GM18870 (cell line): Measurements from ENCODE around the gene ZCCHC7.
"Not testable (repeated sequence)": the region's sequence is repeated elsewhere in the genome, so short reads cannot be mapped to it uniquely, and the experiment has no call there.

Source experiments
- ATAC-seq: cut with Tn5 transposase; IDR thresholded peaks from one replicate; pipeline ENCODE4 v1.9.1; 2021; ENCODE audit warnings: moderate library complexity; ENCODE audit not compliant: unreplicated experiment

The ZCCHC7 gene

DNA sequence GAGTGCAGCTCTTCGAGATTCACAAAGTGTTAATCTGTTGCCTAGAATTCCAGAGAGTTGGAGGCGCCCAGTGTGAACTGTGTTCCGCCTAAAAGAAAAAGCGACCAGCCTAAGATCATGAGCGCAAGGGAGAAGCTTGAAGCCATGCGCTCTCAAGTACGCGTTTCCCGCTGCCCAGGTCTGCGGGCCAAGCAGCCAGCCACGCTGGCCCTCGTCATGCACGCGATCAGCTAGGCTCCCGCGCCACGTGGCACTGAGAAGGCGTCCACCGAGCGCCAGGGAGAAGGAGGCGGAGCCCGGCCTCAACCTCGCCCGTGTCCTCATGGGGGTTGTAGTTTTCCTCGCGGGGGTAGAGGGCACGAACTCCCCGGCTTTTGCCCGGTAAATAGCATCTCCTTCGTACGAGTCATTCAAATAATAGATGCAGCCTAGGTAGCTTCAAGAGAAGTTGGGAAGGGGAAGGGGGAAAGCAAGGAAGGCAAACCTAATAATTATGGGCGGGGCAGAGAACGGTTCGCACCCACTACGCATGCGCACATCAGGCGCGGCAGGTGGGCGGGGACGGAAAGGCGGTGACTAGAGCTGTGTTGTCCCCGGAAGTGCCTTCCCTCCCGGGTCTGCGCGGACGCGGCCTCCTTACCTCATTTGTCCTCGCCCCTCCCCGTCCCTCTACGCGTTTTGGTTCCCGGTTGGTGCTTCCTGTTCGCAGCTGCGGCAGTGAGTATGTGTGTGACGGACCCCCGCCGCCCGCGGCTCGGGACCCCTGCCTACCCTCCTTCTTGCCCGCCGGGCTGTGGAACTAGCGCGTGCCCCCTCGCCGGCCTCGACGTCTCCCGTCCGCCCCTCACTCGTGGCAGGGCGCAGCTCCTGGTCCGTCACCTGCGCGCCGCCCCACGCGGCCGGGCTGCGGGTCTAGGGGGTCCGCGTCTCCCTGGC, at the start of gene ZCCHC7:
ZCCHC7 (plus strand) TSS at position 668 of the 936 bp plus-strand sequence.
- ATAC-seq: peak; percentile 84

DNA sequence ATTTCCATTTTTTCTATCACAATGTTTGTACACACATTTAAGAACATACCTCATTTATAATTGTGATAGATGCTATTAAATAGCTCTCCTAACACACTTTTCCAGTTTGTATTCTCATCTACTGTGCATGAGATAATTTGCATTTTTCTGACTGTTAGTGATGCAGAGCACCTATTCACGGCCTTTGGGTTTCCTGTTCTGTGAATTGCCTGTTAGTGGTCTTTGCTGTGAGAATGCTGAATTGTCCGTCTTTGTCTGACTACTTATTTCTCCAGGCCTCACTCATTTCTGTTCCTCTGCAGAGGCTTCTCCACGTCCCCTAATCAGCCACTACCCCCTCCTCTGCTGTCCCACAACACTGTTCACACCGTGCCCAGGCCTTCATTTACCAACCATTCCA, 45.6 kb upstream of the ZCCHC7 start:
- not testable (repeated sequence) for ATAC-seq

DNA sequence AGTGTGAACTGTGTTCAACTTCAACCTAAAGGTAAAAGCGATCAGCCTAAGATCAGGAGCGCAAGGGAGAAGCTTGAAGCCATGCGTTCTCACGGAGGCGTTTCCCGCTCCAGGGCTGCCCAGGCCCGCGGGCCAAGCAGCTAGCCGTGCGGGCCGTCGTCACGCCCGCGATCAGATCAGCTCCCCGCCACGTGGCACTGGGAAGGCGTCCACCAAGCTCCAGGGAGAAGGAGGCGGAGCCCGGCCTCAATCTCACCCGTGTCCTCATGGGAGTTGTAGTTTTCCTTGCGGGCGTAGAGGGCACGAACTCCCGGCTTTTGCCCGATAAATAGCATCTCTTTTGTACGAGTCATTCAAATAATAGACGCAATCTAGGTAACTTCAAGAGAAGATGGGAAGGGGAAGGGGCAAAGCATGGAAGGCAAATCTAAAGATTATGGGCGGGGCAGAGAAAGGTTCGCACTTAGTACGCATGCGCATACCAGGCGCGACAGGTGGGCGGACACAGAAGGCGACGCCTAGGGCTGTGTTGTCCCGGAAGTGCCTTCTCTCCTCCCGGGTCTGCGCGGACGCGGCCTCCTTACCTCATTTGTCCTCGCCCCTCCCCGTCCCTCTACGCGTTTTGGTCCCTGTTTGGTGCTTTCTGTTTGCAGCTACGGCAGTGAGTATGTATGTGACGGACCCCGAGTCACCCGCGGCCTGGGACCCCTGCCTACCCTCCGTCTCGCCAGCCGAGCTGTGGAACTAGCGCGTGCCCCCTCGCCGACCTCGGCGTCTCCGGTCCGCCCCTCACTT, 40.8 kb upstream of the ZCCHC7 start:
- ATAC-seq: peak; percentile 64

DNA sequence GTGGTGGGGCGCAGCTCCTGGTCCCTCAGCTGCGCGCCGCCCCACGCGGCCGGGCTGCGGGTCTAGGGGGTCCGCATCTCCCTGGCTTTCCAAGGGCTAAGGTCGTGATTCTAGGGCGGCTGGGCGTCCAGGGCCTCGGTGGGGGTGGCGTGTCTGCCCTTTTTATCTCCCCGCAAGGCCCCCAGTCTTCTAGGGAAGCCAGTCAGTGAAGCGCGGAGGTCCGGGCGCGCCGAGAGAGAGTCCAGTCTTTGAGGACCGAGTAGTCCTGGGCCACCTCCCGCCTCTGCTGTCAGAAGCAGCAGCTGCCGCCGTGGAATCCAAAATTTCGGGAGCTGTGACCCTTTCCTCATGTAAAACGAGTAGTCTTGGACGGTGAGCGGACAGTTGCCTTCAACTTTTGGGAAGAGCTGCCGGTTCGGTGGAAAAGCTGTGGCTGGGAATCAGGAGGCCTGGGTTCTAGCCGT, 40.2 kb upstream of the ZCCHC7 start:
- not testable (repeated sequence) for ATAC-seq

DNA sequence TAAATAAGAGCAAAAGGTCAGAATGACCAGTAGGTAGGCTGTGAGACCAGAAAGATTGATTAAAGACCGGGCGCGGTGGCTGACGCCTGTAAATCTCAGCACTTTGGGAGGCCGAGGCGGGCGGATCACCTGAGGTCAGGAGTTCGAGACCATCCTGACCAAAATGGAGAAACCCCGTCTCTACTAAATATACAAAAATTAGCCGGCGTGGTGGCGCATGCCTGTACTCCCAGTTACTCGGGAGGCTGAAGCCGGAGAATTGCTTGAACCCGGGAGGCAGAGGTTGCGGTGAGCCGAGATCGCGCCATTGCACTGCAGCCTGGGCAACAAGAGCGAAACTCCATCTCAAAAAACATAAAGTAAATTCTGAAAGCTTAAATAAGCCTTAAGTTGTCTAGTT, 38.9 kb upstream of the ZCCHC7 start:
- ATAC-seq: not testable (repeated sequence)

DNA sequence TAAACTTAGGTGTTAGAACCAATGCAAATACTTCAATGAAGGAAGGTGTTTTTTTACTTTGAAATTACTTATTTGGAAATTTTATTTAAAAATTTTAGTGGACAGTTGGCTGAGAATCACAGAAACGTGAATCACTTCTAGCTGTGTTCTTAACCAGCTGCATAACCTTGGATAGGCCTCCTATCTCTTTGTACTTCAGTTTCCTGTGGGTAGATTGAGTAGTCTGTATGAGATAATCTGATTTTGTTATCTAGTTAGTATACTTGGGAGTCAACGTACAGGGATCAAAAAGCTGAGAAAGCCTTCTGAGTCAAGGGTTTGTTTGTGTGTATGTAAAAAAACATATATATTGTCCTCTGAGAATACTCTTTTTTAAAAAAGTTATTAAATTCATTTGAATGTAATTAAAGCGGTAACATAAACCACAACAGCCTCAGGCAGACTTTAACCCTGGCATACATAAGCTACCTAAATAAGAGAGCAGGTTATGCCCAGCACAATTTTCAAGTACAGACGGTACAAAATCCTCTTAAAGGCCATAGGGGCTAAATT, 38.1 kb upstream of the ZCCHC7 start:
- no peak for ATAC-seq

DNA sequence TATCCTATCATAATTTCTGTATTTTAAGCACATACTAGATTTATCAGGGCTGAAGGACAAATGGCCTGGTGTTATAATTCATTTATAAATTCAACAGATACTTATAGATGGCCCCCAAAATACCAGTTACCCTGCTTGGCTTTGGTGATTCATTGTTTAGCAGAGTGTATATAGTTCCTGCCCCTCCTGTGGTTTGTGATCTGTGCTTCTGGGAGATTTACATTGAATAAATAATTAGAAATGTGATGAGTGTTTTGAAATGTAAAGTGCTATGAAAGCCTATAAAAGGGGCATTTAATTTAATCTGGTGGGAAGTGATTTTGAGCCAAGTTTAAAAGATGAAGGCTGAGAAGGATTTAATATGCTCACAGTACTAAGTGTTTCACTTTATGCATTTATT, 36.7 kb upstream of the ZCCHC7 start:
- no peak for ATAC-seq

DNA sequence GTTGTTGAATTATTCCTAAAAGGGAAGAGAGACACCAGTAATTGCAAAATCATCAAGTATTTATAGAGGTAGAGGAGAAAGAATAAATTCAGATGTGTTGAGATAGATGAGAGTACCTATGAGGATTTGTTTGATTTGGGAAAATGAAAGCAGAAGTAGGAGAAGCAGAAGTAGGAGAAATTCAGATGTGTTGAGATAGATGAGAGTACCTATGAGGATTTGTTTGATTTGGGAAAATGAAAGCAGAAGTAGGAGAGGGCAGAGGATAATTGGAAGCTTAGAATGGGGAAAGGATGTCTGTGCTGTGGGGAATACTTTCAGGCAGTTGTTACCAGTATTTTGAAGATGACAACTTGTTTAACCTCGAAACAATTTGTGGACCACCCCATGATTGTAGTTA, 35.1 kb upstream of the ZCCHC7 start:
- no peak for ATAC-seq

DNA sequence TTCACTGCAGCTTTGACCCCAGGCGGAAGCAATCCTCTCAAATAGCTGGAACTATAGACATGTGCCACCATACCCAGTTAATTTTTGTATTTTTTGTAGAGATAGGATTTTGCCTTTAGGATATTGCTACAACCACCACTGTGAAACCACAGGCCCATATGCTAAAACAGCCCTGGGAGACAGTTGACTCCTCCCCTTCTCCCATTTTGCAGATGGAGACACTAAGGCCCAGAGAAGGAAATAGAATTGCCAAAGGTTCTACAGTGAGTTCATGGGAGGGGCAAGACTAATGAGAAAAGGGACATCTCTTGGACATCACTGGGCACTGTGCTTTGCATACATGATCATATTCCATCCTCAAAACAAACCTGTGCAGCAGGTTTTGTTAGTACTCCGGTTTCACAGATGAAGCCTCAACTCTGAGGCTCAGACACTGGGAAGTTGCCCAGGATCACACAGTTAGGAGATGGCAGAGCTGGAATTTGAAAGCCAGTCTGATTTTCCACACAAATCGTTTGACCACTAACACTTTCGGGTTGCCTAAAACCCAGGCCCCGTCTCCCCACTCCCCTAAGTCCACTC, 27.6 kb upstream of the ZCCHC7 start:
- not testable (repeated sequence) for ATAC-seq

DNA sequence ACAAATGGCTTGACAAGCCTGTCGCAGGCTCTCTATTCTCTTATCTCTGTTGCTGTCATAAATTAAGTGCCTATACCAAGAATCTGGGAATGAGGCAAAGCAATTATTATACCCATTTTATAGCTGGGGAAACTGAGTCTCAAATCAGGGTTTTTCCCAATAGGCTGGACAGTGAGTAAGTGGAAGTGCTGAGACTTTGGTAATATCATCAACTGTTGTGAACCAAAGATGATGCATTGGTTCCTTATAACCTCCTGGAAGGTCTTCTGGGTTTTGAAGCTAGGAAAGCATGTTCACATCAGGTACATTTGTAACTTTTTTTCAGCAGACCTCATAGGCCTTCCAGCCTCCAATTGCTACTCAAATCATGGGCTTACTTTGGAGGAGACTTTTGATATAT, 25.6 kb upstream of the ZCCHC7 start:
- no peak for ATAC-seq

DNA sequence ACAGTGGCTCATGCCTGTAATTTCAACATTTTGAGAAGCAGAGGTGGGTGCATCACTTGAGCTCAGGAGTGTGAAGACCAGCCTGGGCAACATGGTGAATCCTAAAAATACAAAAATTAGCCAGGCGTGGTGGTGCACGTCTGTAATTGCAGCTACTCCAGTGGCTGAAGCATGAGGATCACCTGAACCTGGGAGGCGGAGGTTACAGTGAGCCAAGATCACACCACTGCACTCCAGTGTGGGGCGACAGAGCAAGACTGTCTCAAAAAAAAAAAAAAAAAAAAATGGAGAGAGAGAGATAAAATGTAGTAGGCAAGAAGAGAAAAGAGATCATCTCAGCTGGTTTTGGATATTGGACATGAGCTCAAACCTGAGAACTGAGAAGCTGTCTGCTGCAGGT, 23.7 kb upstream of the ZCCHC7 start:
- ATAC-seq: no peak

DNA sequence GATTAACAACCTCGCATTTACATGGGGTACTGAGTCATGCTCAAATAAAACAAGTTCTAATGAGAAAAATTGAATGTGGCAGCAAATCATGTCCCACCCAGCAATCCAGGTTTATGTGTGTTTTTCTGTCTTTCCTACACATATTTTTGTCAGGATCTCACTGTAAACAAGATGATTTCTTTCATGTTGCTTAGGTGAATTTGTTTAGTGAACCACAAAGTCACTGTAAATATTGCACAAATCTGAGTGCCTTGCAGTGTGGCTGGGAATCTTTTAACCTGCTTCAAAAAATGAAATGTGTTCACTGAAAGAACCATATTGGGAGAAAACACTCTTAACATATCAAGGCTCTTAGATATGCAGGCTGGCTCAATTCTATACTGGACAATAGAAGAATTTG, 23.1 kb upstream of the ZCCHC7 start:
- ATAC-seq: no peak

DNA sequence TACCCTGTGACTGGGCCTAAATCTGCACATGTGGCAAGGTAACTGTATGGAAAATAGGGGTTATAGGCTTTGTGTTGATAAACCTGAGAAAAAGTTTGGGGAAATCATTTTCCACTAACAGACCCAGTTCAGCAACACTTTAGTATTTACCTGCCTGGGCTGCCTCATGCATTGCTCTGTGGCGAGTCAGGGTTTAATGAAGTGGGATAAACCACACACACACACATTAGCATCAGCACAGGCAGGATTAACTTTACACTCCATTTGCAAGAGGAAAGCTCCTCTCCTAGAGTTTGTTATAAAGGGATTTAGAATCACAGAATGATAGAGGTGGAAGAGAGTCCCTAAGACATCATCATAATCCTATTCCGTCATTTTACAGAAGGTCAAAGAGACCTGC, 20.0 kb upstream of the ZCCHC7 start:
- ATAC-seq: no peak

DNA sequence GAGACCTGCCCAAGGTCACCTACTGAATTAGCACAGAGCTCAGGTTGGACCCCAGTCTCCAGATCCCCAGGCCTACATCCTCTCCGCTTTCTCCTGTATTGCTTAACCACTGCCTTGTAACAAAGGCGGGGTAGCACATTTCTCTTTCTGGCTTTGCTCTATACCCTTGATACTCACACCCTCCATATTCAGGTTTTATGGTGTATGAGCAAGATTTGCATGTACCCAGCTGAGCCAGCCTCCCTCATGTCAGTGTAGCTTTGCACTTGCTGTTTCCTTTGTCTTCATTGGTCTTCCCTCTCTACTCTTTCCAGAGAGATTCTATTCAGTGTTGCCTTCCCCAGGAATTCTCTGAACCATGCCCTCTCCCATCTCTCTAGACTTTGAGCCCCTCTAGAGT, 19.6 kb upstream of the ZCCHC7 start:
- no peak for ATAC-seq

DNA sequence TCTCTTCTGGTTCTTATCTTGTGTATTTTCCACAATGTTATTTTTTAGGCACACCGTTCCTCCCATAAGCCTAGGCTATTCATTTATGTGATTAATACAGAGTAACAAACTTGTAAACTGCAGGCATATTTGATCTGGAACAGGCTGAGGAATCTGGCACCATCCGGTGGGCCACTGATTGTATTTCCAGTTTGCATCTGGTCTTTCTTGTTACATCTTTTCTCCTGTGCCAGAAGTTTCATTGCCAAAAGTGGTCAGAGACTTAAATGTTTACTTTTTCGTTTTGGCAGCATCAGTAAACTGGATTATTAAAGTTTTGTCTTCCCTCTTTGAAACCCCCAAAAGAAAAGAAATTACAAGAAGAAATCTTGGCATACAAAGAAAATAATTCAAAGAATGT, 17.9 kb upstream of the ZCCHC7 start:
- ATAC-seq: no peak

DNA sequence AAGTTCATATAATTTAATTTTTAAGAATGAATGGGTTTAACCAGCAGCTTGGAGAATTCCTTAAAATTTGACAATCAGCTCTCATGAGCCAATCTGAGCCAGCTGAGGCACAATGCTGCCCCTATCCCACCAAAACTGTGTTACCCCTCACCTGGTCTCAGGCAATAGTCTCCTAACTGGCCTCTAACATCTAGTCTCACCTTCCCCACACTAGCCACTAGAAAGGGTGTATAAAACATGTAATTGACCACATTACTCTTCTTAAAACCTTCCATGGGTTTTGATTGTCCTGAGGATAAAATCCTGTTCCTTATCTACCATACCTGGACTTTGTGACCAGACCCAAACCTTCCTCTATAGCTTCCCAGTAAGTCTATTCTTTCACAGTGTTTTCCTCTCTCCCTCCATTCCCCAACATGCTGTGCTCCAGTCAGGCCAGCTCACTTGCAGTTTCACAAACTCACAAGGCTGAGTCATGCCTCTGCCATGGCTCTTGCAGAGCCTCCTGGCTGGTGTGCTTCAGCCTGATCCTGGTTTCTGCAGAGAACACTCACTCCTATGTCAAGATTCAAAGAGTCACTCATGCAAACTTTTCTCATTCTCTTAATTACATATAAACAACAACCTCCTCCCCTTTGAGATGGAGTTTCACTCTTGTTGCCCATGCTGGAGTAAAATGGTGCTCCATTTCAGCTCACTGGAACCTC, 16.0 kb upstream of the ZCCHC7 start:
- no peak for ATAC-seq

DNA sequence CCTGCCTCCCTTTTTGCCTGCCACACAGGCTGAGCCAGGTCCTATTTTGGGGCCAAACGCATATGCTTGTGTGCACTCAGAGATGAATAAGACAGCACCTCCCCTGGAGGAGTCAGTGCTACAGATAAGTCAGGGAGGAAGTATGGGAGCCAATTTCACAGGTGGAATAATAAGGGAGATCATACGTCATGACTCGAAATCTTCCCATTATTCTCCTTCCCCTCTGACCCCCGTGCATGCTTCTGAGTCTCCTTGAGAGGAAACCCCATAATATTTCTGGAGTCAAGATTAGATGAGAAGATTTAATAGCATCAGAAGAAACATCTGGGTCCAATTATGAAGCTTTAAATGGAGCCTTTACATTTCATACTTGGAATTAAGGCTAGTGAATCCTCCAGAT, 15.1 kb upstream of the ZCCHC7 start:
- ATAC-seq: no peak

DNA sequence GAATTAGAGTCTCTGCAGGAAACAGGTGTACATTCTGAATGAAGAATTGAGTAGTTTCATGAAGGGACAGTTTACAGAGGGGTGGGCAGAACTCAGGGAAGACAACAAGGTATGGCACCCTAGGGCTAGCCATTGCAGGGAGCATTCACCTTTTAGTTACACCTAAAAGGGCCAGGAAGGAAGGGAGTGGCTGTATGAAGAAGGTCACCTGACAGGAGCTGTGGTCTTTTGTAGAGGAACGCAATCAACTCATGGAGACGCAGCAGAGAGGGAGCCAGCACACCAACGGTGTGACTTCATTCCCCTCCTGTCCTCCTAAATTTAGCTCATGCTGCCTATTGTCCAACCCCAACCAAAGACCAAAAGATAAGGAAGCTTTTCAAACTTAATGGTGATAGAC, 12.7 kb upstream of the ZCCHC7 start:
- no peak for ATAC-seq

DNA sequence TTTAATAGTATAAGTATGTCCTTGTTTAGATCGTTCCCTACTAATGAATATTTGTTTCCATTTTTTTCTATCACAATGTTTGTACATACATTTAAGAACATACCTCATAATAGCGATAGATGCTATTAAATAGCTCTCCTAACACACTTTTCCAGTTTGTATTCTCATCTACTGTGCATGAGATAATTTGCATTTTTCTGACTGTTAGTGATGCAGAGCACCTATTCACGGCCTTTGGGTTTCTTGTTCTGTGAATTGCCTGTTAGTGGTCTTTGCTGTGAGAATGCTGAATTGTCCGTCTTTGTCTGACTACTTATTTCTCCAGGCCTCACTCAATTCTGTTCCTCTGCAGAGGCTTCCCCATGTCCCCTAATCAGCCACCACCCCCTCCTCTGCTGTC, 5.9 kb upstream of the ZCCHC7 start:
- ATAC-seq: not testable (repeated sequence)

DNA sequence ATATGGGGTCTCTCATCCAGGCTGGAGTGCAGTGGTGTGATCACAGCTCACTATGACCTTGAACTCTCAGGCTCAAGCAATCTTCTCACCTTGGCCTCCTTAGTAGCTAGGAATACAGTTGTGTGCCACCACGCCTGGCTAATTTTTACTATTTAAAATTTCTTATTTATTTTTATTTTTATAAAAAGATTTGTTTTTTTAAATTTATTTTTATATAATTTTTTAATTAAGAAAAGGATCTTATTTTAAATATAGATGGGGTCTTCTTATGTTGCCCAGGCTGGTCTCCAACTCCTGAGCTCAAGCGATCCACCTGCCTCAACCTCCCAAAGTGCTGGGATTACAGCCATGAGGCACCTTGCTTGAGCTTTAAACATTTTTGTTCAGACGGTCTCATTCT, 2.4 kb upstream of the ZCCHC7 start:
- ATAC-seq: no peak

DNA sequence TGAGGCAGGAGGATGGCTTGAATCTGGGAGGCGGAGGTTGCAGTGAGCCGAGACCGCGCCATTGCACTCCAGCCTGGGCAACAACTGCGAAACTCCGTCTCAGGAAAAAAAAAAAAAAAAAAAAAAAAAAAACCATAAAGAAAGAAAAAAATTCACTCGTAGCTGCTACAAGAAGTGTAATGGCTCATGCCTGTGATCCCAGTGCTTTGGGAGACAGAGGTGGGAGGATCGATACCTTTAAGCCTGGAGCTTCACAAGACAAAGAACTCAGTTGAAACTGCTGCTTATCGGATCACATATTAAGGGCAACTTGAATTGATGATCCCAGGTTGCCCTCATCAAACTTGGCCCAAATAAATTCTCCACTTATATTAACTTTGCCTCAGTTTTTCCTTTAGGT, 1.0 kb upstream of the ZCCHC7 start:
- ATAC-seq: no peak
